Hepatocyte (in vitro differentiated cells): ENCODE results near the gene EPS8L1. TPM values are rescaled to one million over a fixed set of nuclear protein-coding genes. Genes with fewer than 3 reads are reported as not detected.

Experiments used
- DNase-seq: peaks from one replicate; pipeline ENCODE4 v3.0.0-alpha.2; 2016; ENCODE audit warnings: low spot score
- H2AFZ ChIP-seq: fragments of 200-600 bp; sonication (generic); 2 replicates; pipeline ENCODE4 v1.6.0; 2016; ENCODE audit warnings: antibody characterized with exemption, mild to moderate bottlenecking
- H3K27ac ChIP-seq: fragments of 200-600 bp; sonication (generic); 2 replicates; pipeline ENCODE4 v1.5.1; 2016; ENCODE audit warnings: mild to moderate bottlenecking
- H3K27me3 ChIP-seq: fragments of 200-600 bp; sonication (generic); 2 replicates; pipeline ENCODE4 v1.6.1; 2016
- H3K36me3 ChIP-seq: fragments of 200-600 bp; sonication (generic); replicated peaks from 2 replicates; pipeline ENCODE4 v1.5.1; 2016; ENCODE audit warnings: low read depth; ENCODE audit not compliant: insufficient read depth
- H3K4me1 ChIP-seq: fragments of 200-600 bp; sonication (generic); 2 replicates; pipeline ENCODE4 v1.5.1; 2016; ENCODE audit warnings: mild to moderate bottlenecking, moderate library complexity; ENCODE audit not compliant: insufficient read depth
- H3K4me2 ChIP-seq: fragments of 200-600 bp; sonication (generic); 2 replicates; pipeline ENCODE4 v1.6.0; 2016
- H3K4me3 ChIP-seq: fragments of 200-600 bp; sonication (generic); 2 replicates; pipeline ENCODE4 v1.5.1; 2016; ENCODE audit warnings: mild to moderate bottlenecking
- H3K79me2 ChIP-seq: fragments of 200-600 bp; sonication (generic); 2 replicates; pipeline ENCODE4 v1.6.0; 2017; ENCODE audit warnings: mild to moderate bottlenecking
- H3K9me2 ChIP-seq: fragments of 200-600 bp; sonication (generic); replicated peaks from 2 replicates; pipeline ENCODE4 v1.6.0; 2017; ENCODE audit warnings: mild to moderate bottlenecking; ENCODE audit not compliant: insufficient read depth
- H3K9me3 ChIP-seq: fragments of 200-600 bp; sonication (generic); 2 replicates; pipeline ENCODE4 v1.5.1; 2016; ENCODE audit warnings: low read depth, mild to moderate bottlenecking
- H4K20me1 ChIP-seq: fragments of 200-600 bp; sonication (generic); 2 replicates; pipeline ENCODE4 v1.6.0; 2016; ENCODE audit warnings: mild to moderate bottlenecking; ENCODE audit not compliant: insufficient read depth, poor library complexity, severe bottlenecking
- CTCF ChIP-seq: fragments of 200-600 bp; sonication (generic); IDR thresholded peaks from 2 replicates; pipeline ENCODE4 v1.5.1; 2016; ENCODE audit warnings: antibody characterized with exemption, mild to moderate bottlenecking; ENCODE audit not compliant: poor library complexity
- EZH2 ChIP-seq: fragments of 200-600 bp; sonication (generic); IDR thresholded peaks from 2 replicates; pipeline ENCODE4 v1.6.1; 2016; ENCODE audit warnings: antibody characterized with exemption, mild to moderate bottlenecking, borderline replicate concordance
- EZH2phosphoT487 ChIP-seq: fragments of 200-600 bp; sonication (generic); IDR thresholded peaks from one replicate; pipeline ENCODE4 v1.6.1; 2018; ENCODE audit warnings: antibody characterized with exemption, mild to moderate bottlenecking, low read depth, moderate library complexity; ENCODE audit not compliant: unreplicated experiment, severe bottlenecking
- WGBS: methylation state at CpG from one replicate; pipeline ENCODE4 v1.1.6; 2016; ENCODE audit warnings: low lambda C conversion rate; ENCODE audit errors: missing lambda C conversion rate; 5-methylcytosine and 5-hydroxymethylcytosine counted together
- polyA plus RNA-seq: library from polyadenylated mRNA; unstranded; fragments of >200 nt; fragmentation: Nextera tagmentation; extraction: Ambion mirVana; gene quantifications from 2 replicates; pipeline ENCODE4 v1.2.1, GENCODE V29; 2016
- total RNA-seq: library from RNA; depleted of rRNA; stranded (reverse); fragments of >200 nt; gene quantifications from 2 replicates; pipeline ENCODE4 v1.2.3, GENCODE V29; 2014

EPS8L1 gene
- total and polyA plus RNA-seq, 2 experiments from 2014 or later, result 20.5 to 33.8 TPM

GRCh38 chr19:55099557-55100506, 24.2 kb downstream of the EPS8L1 start:
- TF ChIP-seq EZH2phosphoT487 (no peak), CTCF (peak; percentile 11)
- no peak overlapping the region for H3K27ac ChIP-seq
- 94% methylated on average over 24 of the region's 27 CpGs for WGBS

GRCh38 chr19:55101261-55101660, 25.6 kb downstream of the EPS8L1 start:
- 87% methylated on average over 10 of the region's 10 CpGs for WGBS
- Histone ChIP-seq H3K79me2 (peaks cover 13% of the 10 kb centered on the region), H3K27me3 (no peaks in the 10 kb centered on the region), H3K9me3 (no peaks in the 10 kb centered on the region), H3K9me2 (no peaks in the 10 kb centered on the region), H3K27ac (no peak overlapping the region), H3K4me1 (no peaks in the 10 kb centered on the region), H3K4me3 (no peak overlapping the region), H2AFZ (no peak overlapping the region), H3K4me2 (no peak overlapping the region), H4K20me1 (peaks cover 3% of the 10 kb centered on the region), H3K36me3 (no peaks in the 10 kb centered on the region)
- TF ChIP-seq EZH2, result no peak
- no peak for TF ChIP-seq EZH2phosphoT487
- TF ChIP-seq CTCF, result no peak
- no peak for DNase-seq

More at GRCh38 chr19:55099557-55100506, 24.2 kb downstream of the EPS8L1 start:
- no peak overlapping the region for H3K4me3 ChIP-seq
- DNase-seq, result no peak
- no peak overlapping the region for H2AFZ ChIP-seq
- peaks cover 2% of the 10 kb centered on the region for H4K20me1 ChIP-seq
- no peaks in the 10 kb centered on the region for H3K36me3 ChIP-seq
- H3K4me2 ChIP-seq, result no peak overlapping the region
- no peaks in the 10 kb centered on the region for H3K27me3 ChIP-seq
- H3K9me3 ChIP-seq, result no peaks in the 10 kb centered on the region
- H3K79me2 ChIP-seq, result peaks cover 13% of the 10 kb centered on the region
- H3K4me1 ChIP-seq, result no peaks in the 10 kb centered on the region
- no peaks in the 10 kb centered on the region for H3K9me2 ChIP-seq

GRCh38 chr19:55103190-55103589, 27.5 kb downstream of the EPS8L1 start:
- H3K4me2 ChIP-seq, result no peak overlapping the region
- H3K9me2 ChIP-seq, result no peaks in the 10 kb centered on the region
- TF ChIP-seq EZH2phosphoT487 (no peak), CTCF (no peak), EZH2 (no peak)
- no peak overlapping the region for H3K4me3 ChIP-seq
- H3K27me3 ChIP-seq, result no peaks in the 10 kb centered on the region
- no peaks in the 10 kb centered on the region for H3K4me1 ChIP-seq
- 99% methylated on average over 9 of the region's 9 CpGs for WGBS
- H3K36me3 ChIP-seq, result no peaks in the 10 kb centered on the region
- H3K27ac ChIP-seq, result no peak overlapping the region
- H3K9me3 ChIP-seq, result no peaks in the 10 kb centered on the region
- H4K20me1 ChIP-seq, result peaks cover 7% of the 10 kb centered on the region
- H3K79me2 ChIP-seq, result peaks cover 17% of the 10 kb centered on the region
- H2AFZ ChIP-seq, result no peak overlapping the region
- DNase-seq, result no peak
